ENCODE results near the gene NAA15. TPM values are rescaled to one million over a fixed set of nuclear protein-coding genes. Genes with fewer than 3 reads are reported as not detected.

The NAA15 gene
- total and polyA plus RNA-seq, 2 of the 8 experiments (the other 6 are each of a cell fraction or from before 2014, with no cell fraction given) = 9.7 to 124 TPM

- no peak for TF ChIP-seq CHD7 (IDR thresholded peaks at IDR 0.05; ENCODE audit: insufficient replicate concordance, low read length)
- no peak for TF ChIP-seq POLR2AphosphoS5 (IDR thresholded peaks at IDR 0.05; ENCODE audit: low read depth, low read length)
- TF ChIP-seq SUZ12 (IDR thresholded peaks at IDR 0.05; ENCODE audit: low read length) = no peak
- no peak for TF ChIP-seq BCL11A (IDR thresholded peaks at IDR 0.05; ENCODE audit: low read depth in 2 of 2, low read length in 2 of 2)
- no peak for TF ChIP-seq RAD21 (IDR thresholded peaks at IDR 0.05 in 1 of 2, conservative IDR thresholded peaks at IDR 0.05 in 1 of 2; ENCODE audit: low read depth in 2 of 2, low read length in 2 of 2)
- no peak for TF ChIP-seq CTCF (IDR thresholded peaks at IDR 0.05; ENCODE audit: control extremely low read depth in 1 of 3, insufficient read depth in 1 of 3, low read depth in 1 of 3, low read length in 3 of 3)
- TF ChIP-seq CREB1 (IDR thresholded peaks at IDR 0.05) = no peak
- no peak for TF ChIP-seq CBX8 (IDR thresholded peaks at IDR 0.05; ENCODE audit: borderline replicate concordance, low read depth, low read length)
- no peak for TF ChIP-seq EZH2 (IDR thresholded peaks at IDR 0.05; ENCODE audit: low read depth, low read length, severe bottlenecking)
Observed at GRCh38 chr4:139316733-139317132, 15.4 kb downstream of the NAA15 start (continued).

Data from H1 (cell line).